Measurements from ENCODE around the gene USP3. TPM values are rescaled to one million over a fixed set of nuclear protein-coding genes. Genes with fewer than 3 reads are reported as not detected.

Gene USP3
- total and polyA plus RNA-seq, 10 of the 15 experiments (the other 5 are each of a cell fraction or from before 2014, with no cell fraction given), result 23.8 to 64.5 (median 50.3) TPM

DNA sequence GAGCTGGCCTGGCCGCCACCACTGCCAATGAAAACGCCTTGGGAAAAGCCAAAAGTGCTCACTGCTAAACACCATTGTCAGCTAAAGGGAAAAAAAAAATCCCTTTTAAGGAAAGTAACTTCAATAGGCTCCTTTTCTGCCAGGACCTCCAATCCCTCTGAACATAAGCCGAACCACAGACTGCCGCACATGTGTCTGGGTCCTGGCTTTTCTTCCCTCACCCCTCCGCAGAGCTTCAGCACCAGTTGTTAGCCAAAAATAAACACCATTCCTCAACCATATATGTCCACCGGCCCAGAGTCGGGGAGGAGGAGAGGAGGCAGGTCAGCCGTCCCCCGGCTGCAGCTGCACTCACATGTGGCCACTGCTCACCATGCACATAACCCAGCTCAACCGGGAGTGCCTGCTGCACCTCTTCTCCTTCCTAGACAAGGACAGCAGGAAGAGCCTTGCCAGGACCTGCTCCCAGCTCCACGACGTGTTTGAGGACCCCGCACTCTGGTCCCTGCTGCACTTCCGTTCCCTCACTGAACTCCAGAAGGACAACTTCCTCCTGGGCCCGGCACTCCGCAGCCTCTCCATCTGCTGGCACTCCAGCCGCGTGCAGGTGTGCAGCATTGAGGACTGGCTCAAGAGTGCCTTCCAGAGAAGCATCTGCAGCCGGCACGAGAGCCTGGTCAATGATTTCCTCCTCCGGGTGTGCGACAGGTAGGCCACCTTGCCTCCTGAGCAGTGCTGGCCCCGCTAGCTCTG lies 92.8 kb downstream of the USP3 start, which contains the start of gene FBXL22:
Gene FBXL22 (plus strand): TSS at position 350 of the 753 bp plus-strand sequence. CDS start 6 bp downstream, at position 356.
- CTCF ChIA-PET, result interaction anchor here (0.6 to 11.3 kb wide), 8 partner anchors 35 to 406 kb away, joined by 3 to 272 read pairs (median 6); no protein-coding TSS in a partner anchor
- H3K9ac ChIP-seq (ENCODE audit: control insufficient read depth, insufficient read depth, low read length), result peak within 1 kb of the TSS; percentile 30; the same call in 1 of the 2 replicates

More for the DNA sequence above, 92.8 kb downstream of the USP3 start, which contains the start of gene FBXL22:
- no TSS peak for BruUV-seq (replicated peaks)
- FAIRE-seq (no peak), ATAC-seq (no peak), DNase-seq (ENCODE audit: low read depth, low spot score) (no peak)
- peaks cover 0 to 5% of the 10 kb centered on the region in 2 experiments; a peak in 3 of 4 replicates for H3K36me3 ChIP-seq (ENCODE audit: control insufficient read depth in 2 of 2, insufficient read depth in 2 of 2, low read length in 1 of 2)
- RAD21 ChIA-PET (ENCODE audit: unreplicated experiment), result interaction anchor here (0.9 to 8.2 kb wide), 18 partner anchors 9 to 131 kb away, joined by 3 to 113 read pairs (median 6); partner anchors contain the start of gene USP3
- no peak within 1 kb of the TSS for H2AFZ ChIP-seq (ENCODE audit: control insufficient read depth, low read depth, low read length)
- H3K27ac ChIP-seq (ENCODE audit: control insufficient read depth, insufficient read depth), result peak within 1 kb of the TSS; percentile 20; the same call in 1 of the 2 replicates
- no peaks in the 10 kb centered on the region for H3K27me3 ChIP-seq (replicated peaks in 1 of 2; ENCODE audit: control insufficient read depth in 2 of 2, insufficient read depth in 2 of 2, low read length in 1 of 2)
- peaks cover 60% of the 10 kb centered on the region for H3K4me1 ChIP-seq (ENCODE audit: control insufficient read depth, insufficient read depth, low read length)
- intact Hi-C loops (cut with micrococcal nuclease; ENCODE audit: unreplicated experiment) (loop anchor here (5.0 to 10.0 kb wide), 2 partner anchors 82 to 310 kb away; no protein-coding TSS in a partner anchor), in situ Hi-C loops (cut with MboI) (loop anchor here (25.0 kb wide), 1 partner anchor 310 kb away; the partner anchor contains the start of gene APH1B)
- 97% methylated on average over 22 of the region's 23 CpGs for WGBS (ENCODE audit: insufficient coverage, insufficient replicate concordance, low lambda C conversion rate, missing lambda C conversion rate)
- no peak within 1 kb of the TSS for H3K4me3 ChIP-seq
- H3K9me3 ChIP-seq (replicated peaks; ENCODE audit: control insufficient read depth, insufficient read depth, low read length), result no peaks in the 10 kb centered on the region
- H3K4me2 ChIP-seq (ENCODE audit: control insufficient read depth, insufficient read depth), result 0 out of 2 replicates have a peak within 1 kb of the TSS, but pooled peaks have one; percentile 51
- TF ChIP-seq JUND (IDR thresholded peaks at IDR 0.05; ENCODE audit: low read depth, low read length) (no peak), ASH2L (IDR thresholded peaks at IDR 0.05; ENCODE audit: borderline replicate concordance, low read depth) (no peak), SP1 (IDR thresholded peaks at IDR 0.05; ENCODE audit: low read depth, low read length) (no peak), ZZZ3 (IDR thresholded peaks at IDR 0.05; ENCODE audit: control insufficient read depth, insufficient read length, low read depth) (no peak), TAF1 (IDR thresholded peaks at IDR 0.05; ENCODE audit: borderline replicate concordance, low read depth, low read length) (no peak), TCF12 (IDR thresholded peaks at IDR 0.05; ENCODE audit: low read depth, low read length) (no peak), MXI1 (IDR thresholded peaks at IDR 0.05; ENCODE audit: low read depth, low read length) (no peak), FOXK2 (IDR thresholded peaks at IDR 0.05) (no peak), MEF2B (IDR thresholded peaks at IDR 0.05; ENCODE audit: partially characterized antibody, poor library complexity, severe bottlenecking) (no peak), IRF4 (IDR thresholded peaks at IDR 0.05; ENCODE audit: low read depth, low read length) (no peak), POLR2AphosphoS5 (IDR thresholded peaks at IDR 0.05; ENCODE audit: low read length) (no peak), MEF2A (IDR thresholded peaks at IDR 0.05; ENCODE audit: insufficient read depth, low read depth, low read length) (no peak), MYB (IDR thresholded peaks at IDR 0.05; ENCODE audit: borderline replicate concordance, low read depth, low read length) (no peak)
- no peaks in the 10 kb centered on the region for H4K20me1 ChIP-seq (ENCODE audit: control insufficient read depth, insufficient read depth)
- H3K79me2 ChIP-seq (ENCODE audit: control insufficient read depth, insufficient read depth, low read length), result peaks cover 23% of the 10 kb centered on the region
- SMC1A ChIA-PET (ENCODE audit: uncharacterized antibody, unreplicated experiment), result interaction anchor here (0.9 to 9.7 kb wide), 26 partner anchors 8 to 469 kb away, joined by 3 to 150 read pairs (median 6); no protein-coding TSS in a partner anchor
- POLR2A ChIA-PET, result interaction anchor here (0.6 to 8.8 kb wide), 11 partner anchors 30 to 118 kb away, joined by 3 to 66 read pairs (median 3); partner anchors contain the start of gene USP3
